H9 (cell line): ENCODE measurements around the gene CRYGN. TPM values are rescaled to one million over a fixed set of nuclear protein-coding genes. Genes with fewer than 3 reads are reported as not detected.

Experiments used
- DNase-seq: peaks from one replicate; pipeline ENCODE4 v3.0.0-alpha.2; 2017
- H2AFZ ChIP-seq: one replicate; pipeline ENCODE4 v1.6.1; 2013; ENCODE audit warnings: mild to moderate bottlenecking, low read length, control low read depth, moderate library complexity
- H2AK5ac ChIP-seq: 2 replicates; pipeline ENCODE4 v1.6.1; 2013; ENCODE audit warnings: low read length, control low read depth, mixed read lengths; ENCODE audit not compliant: insufficient read length
- H2BK120ac ChIP-seq: one replicate; pipeline ENCODE4 v1.6.1; 2013; ENCODE audit warnings: low read depth, mild to moderate bottlenecking, low read length, control low read depth, inconsistent platforms; ENCODE audit not compliant: poor library complexity, severe bottlenecking
- H2BK12ac ChIP-seq: 2 replicates; pipeline ENCODE4 v1.6.1; 2013; ENCODE audit warnings: low read length, control low read depth, mixed read lengths, low read depth; ENCODE audit not compliant: insufficient read length
- H2BK15ac ChIP-seq: 2 replicates; pipeline ENCODE4 v1.6.1; 2013; ENCODE audit warnings: low read depth, low read length, control low read depth
- H2BK20ac ChIP-seq: one replicate; pipeline ENCODE4 v1.6.1; 2013; ENCODE audit warnings: low read depth, mild to moderate bottlenecking, low read length, control low read depth, inconsistent platforms; ENCODE audit not compliant: poor library complexity, severe bottlenecking
- H2BK5ac ChIP-seq: 2 replicates; pipeline ENCODE4 v1.6.1; 2013; ENCODE audit warnings: low read length, control low read depth, mixed read lengths; ENCODE audit not compliant: insufficient read length
- H3K14ac ChIP-seq: 2 replicates; pipeline ENCODE4 v1.6.1; 2013; ENCODE audit warnings: low read length, control low read depth; ENCODE audit not compliant: insufficient read depth
- H3K18ac ChIP-seq: 2 replicates; pipeline ENCODE4 v1.6.1; 2013; ENCODE audit warnings: low read depth, mild to moderate bottlenecking, mixed read lengths, low read length, control low read depth; ENCODE audit not compliant: insufficient read length
- H3K23ac ChIP-seq: 2 replicates; pipeline ENCODE4 v1.6.1; 2013; ENCODE audit warnings: low read length, control low read depth, mixed read lengths, low read depth; ENCODE audit not compliant: insufficient read length
- H3K23me2 ChIP-seq: 2 replicates; pipeline ENCODE4 v1.6.1; 2013; ENCODE audit warnings: low read depth, mild to moderate bottlenecking, mixed read lengths, low read length, control low read depth; ENCODE audit not compliant: insufficient read length, poor library complexity, severe bottlenecking
- H3K27ac ChIP-seq: 2 replicates; pipeline ENCODE4 v1.5.1; 2013; ENCODE audit warnings: low read length, control low read depth, mixed read lengths, low read depth; ENCODE audit not compliant: insufficient read length
- H3K27me3 ChIP-seq: 2 replicates; pipeline ENCODE4 v1.6.1; 2013; ENCODE audit warnings: low read length, control low read depth, inconsistent platforms; ENCODE audit not compliant: insufficient read depth
- H3K4ac ChIP-seq: 2 replicates; pipeline ENCODE4 v1.6.1; 2013; ENCODE audit warnings: low read depth, mild to moderate bottlenecking, control low read depth, inconsistent platforms, low read length, moderate library complexity
- H3K4me1 ChIP-seq: 2 replicates; pipeline ENCODE4 v1.6.1; 2013; ENCODE audit warnings: low read length, control low read depth, inconsistent platforms; ENCODE audit not compliant: insufficient read depth
- H3K4me2 ChIP-seq: 2 replicates; pipeline ENCODE4 v1.6.1; 2013; ENCODE audit warnings: low read length, control low read depth, mixed read lengths; ENCODE audit not compliant: insufficient read length, insufficient read depth
- H3K56ac ChIP-seq: 2 replicates; pipeline ENCODE4 v1.6.1; 2013; ENCODE audit warnings: low read depth, mild to moderate bottlenecking, mixed read lengths, low read length, control low read depth; ENCODE audit not compliant: insufficient read length
- H3K79me1 ChIP-seq: 2 replicates; pipeline ENCODE4 v1.6.1; 2013; ENCODE audit warnings: low read depth, mild to moderate bottlenecking, moderate library complexity, low read length, control low read depth, inconsistent platforms; ENCODE audit not compliant: insufficient read depth, poor library complexity, severe bottlenecking
- H3K79me2 ChIP-seq: 2 replicates; pipeline ENCODE4 v1.6.1; 2013; ENCODE audit warnings: low read length, control low read depth, inconsistent platforms; ENCODE audit not compliant: insufficient read depth
- H3K9ac ChIP-seq: 2 replicates; pipeline ENCODE4 v1.6.1; 2013; ENCODE audit warnings: low read length, control low read depth, mixed read lengths; ENCODE audit not compliant: insufficient read length; ENCODE audit errors: extremely low read depth
- H3K9me3 ChIP-seq: one replicate; pipeline ENCODE4 v1.6.1; 2013; ENCODE audit warnings: low read depth, low read length, inconsistent platforms; ENCODE audit not compliant: control insufficient read depth
- H3T11ph ChIP-seq: one replicate; pipeline ENCODE4 v1.6.1; 2013; ENCODE audit warnings: mild to moderate bottlenecking, low read length, control low read depth, inconsistent platforms
- H4K20me1 ChIP-seq: one replicate; pipeline ENCODE4 v1.6.1; 2013; ENCODE audit not compliant: control insufficient read depth, insufficient read length, insufficient read depth
- H4K5ac ChIP-seq: 2 replicates; pipeline ENCODE4 v1.6.1; 2013; ENCODE audit warnings: low read depth, mild to moderate bottlenecking, mixed read lengths, low read length, control low read depth; ENCODE audit not compliant: insufficient read length
- H4K8ac ChIP-seq: replicated peaks from 2 replicates; pipeline ENCODE4 v1.6.1; 2013; ENCODE audit warnings: low read length, control low read depth, mixed read lengths, low read depth; ENCODE audit not compliant: insufficient read length
- H4K91ac ChIP-seq: 2 replicates; pipeline ENCODE4 v1.6.1; 2013; ENCODE audit warnings: low read depth, mild to moderate bottlenecking, moderate library complexity, mixed read lengths, low read length, control low read depth; ENCODE audit not compliant: insufficient read length
- H3K27ac Mint-ChIP-seq, 3 experiments: 2 replicates in 2 of 3; 3 replicates in 1 of 3; pipeline ENCODE4 v1.8.0; 2020 to 2021; ENCODE audit warnings: mixed read lengths in 3 of 3, mild to moderate bottlenecking in 1 of 3, moderate library complexity in 1 of 3
- H3K27me3 Mint-ChIP-seq: 2 replicates; pipeline ENCODE4 v1.8.0; 2021; ENCODE audit warnings: low read depth, mild to moderate bottlenecking, moderate library complexity, mixed read lengths
- H3K36me3 Mint-ChIP-seq, 3 experiments: 2 replicates in 2 of 3; 3 replicates in 1 of 3; pipeline ENCODE4 v1.8.0; 2020 to 2021; ENCODE audit warnings: low read depth in 3 of 3, mixed read lengths in 3 of 3; ENCODE audit not compliant: insufficient read depth in 1 of 3
- H3K4me1 Mint-ChIP-seq, 2 experiments: 2 replicates each; pipeline ENCODE4 v1.8.0; 2020; ENCODE audit warnings: mixed read lengths in 2 of 2
- H3K4me3 Mint-ChIP-seq, 2 experiments: 2 replicates in 1 of 2; 3 replicates in 1 of 2; pipeline ENCODE4 v1.8.0; 2020 to 2021; ENCODE audit warnings: mild to moderate bottlenecking in 2 of 2, mixed read lengths in 2 of 2, moderate library complexity in 1 of 2
- H3K9me3 Mint-ChIP-seq, 2 experiments: 2 replicates in 1 of 2; 3 replicates in 1 of 2; pipeline ENCODE4 v1.8.0; 2020; ENCODE audit warnings: mild to moderate bottlenecking in 2 of 2, mixed read lengths in 2 of 2, moderate library complexity in 1 of 2
- CTCF ChIP-seq: fragments of 200-600 bp; sonication (generic); conservative IDR thresholded peaks from 3 replicates; pipeline ENCODE4 v1.8.0; 2021; ENCODE audit warnings: antibody characterized with exemption, mild to moderate bottlenecking
- WGBS: extraction: QIAGEN DNeasy Blood & Tissue Kit; methylation state at CpG from one replicate; pipeline ENCODE4 v1.1.7; 2013; ENCODE audit warnings: missing lambda C conversion rate, low lambda C conversion rate, mixed read lengths; ENCODE audit not compliant: insufficient read length; ENCODE audit errors: extremely low coverage; 5-methylcytosine and 5-hydroxymethylcytosine counted together
- total RNA-seq: library from RNA; stranded (reverse); gene quantifications from 2 replicates; pipeline ENCODE4 v1.2.1, GENCODE V29; 2021

The CRYGN gene
- total RNA-seq, 1 experiment from 2014 or later: 1.8 TPM

- Mint-ChIP-seq H3K9me3 (no peaks in the 10 kb centered on the region), H3K4me3 (no peak overlapping the region), H3K27me3 (peaks cover 2% of the 10 kb centered on the region), H3K27ac (peak overlapping the region in 1 of 3 experiments; percentile 44; a peak in 1 of 7 replicates), H3K36me3 (no peaks in the 10 kb centered on the region; a peak in 1 of 7 replicates), H3K4me1 (peaks cover 32 to 35% of the 10 kb centered on the region in 2 experiments)
- Histone ChIP-seq H3K23ac (no peak overlapping the region), H2AFZ (no peak overlapping the region), H3K9me3 (no peaks in the 10 kb centered on the region), H2BK20ac (no peak overlapping the region), H3K14ac (no peak overlapping the region), H3K4ac (no peak overlapping the region), H3K4me1 (peaks cover 3% of the 10 kb centered on the region; the same call in 1 of the 2 replicates), H3K4me2 (no peak overlapping the region), H3K23me2 (no peaks in the 10 kb centered on the region), H3K18ac (no peak overlapping the region), H4K8ac (no peak overlapping the region), H4K5ac (no peak overlapping the region), H3T11ph (no peak overlapping the region), H2BK120ac (no peak overlapping the region), H3K56ac (no peak overlapping the region), H2BK15ac (no peak overlapping the region), H2AK5ac (no peak overlapping the region), H4K20me1 (no peaks in the 10 kb centered on the region), H4K91ac (no peak overlapping the region), H3K9ac (no peak overlapping the region), H3K79me1 (no peaks in the 10 kb centered on the region), H3K27ac (no peak overlapping the region), H2BK12ac (no peak overlapping the region), H2BK5ac (no peak overlapping the region), H3K27me3 (no peaks in the 10 kb centered on the region), H3K79me2 (no peaks in the 10 kb centered on the region)
- DNase-seq: no peak
- no CpG with 5 or more reads among the region's 25 CpGs for WGBS
- no peak for TF ChIP-seq CTCF
Observed at GRCh38 chr7:151431768-151432311, 8.1 kb downstream of the CRYGN start.
